Glutamatergic neuron (in vitro differentiated cells): ENCODE data around the gene PCBP4. TPM values are rescaled to one million over a fixed set of nuclear protein-coding genes. Genes with fewer than 3 reads are reported as not detected.
A peak's percentile ranks its signal among the peaks of the same experiment; 100 is the strongest.

Experiments used
- DNase-seq: peaks from one replicate; pipeline ENCODE4 v3.0.0; 2022
- H3K27ac Mint-ChIP-seq: one replicate; pipeline ENCODE4 v1.8.0; 2020; ENCODE audit warnings: mild to moderate bottlenecking, mixed read lengths, inconsistent platforms; ENCODE audit not compliant: unreplicated experiment
- H3K27me3 Mint-ChIP-seq: one replicate; pipeline ENCODE4 v1.8.0; 2020; ENCODE audit warnings: mild to moderate bottlenecking, moderate library complexity, mixed read lengths, inconsistent platforms; ENCODE audit not compliant: unreplicated experiment
- H3K36me3 Mint-ChIP-seq: one replicate; pipeline ENCODE4 v1.8.0; 2020; ENCODE audit warnings: mild to moderate bottlenecking, mixed read lengths, inconsistent platforms; ENCODE audit not compliant: unreplicated experiment
- H3K4me1 Mint-ChIP-seq: one replicate; pipeline ENCODE4 v1.8.0; 2020; ENCODE audit warnings: mild to moderate bottlenecking, low read depth, mixed read lengths, inconsistent platforms; ENCODE audit not compliant: unreplicated experiment
- H3K4me3 Mint-ChIP-seq: one replicate; pipeline ENCODE4 v1.8.0; 2020; ENCODE audit warnings: mild to moderate bottlenecking, mixed read lengths, inconsistent platforms; ENCODE audit not compliant: unreplicated experiment
- H3K9me3 Mint-ChIP-seq: one replicate; pipeline ENCODE4 v1.8.0; 2020; ENCODE audit warnings: mild to moderate bottlenecking, moderate library complexity, mixed read lengths, inconsistent platforms; ENCODE audit not compliant: unreplicated experiment
- CTCF ChIP-seq: fragments of 200-600 bp; sonication (generic); IDR thresholded peaks from one replicate; pipeline ENCODE4 v1.5.0; 2021; ENCODE audit not compliant: partially characterized antibody, unreplicated experiment
- total RNA-seq: library from RNA; stranded (reverse); fragmentation: NEBNext Ultra II Directional; extraction: Animal tissue kit (Norgen Biotek cat#: 25700); gene quantifications from one replicate; pipeline ENCODE4 v1.2.1, GENCODE V29; 2021; ENCODE audit not compliant: unreplicated experiment

Gene PCBP4
- total RNA-seq, 1 donor from 2014 or later = 1,577 TPM

- Mint-ChIP-seq H3K27ac (no peak overlapping the region), H3K4me1 (peaks cover 10% of the 10 kb centered on the region), H3K36me3 (no peaks in the 10 kb centered on the region), H3K9me3 (peaks cover 1% of the 10 kb centered on the region), H3K27me3 (peaks cover 6% of the 10 kb centered on the region), H3K4me3 (no peak overlapping the region)
- TF ChIP-seq CTCF = no peak
- DNase-seq = no peak
Measured at GRCh38 chr3:52005571-52005986, 38.3 kb upstream of the PCBP4 start.

- peaks cover 5% of the 10 kb centered on the region for H3K9me3 Mint-ChIP-seq
- H3K4me1 Mint-ChIP-seq = peaks cover 10% of the 10 kb centered on the region
- DNase-seq = no peak
- TF ChIP-seq CTCF = no peak
- H3K27ac Mint-ChIP-seq = no peak overlapping the region
- no peaks in the 10 kb centered on the region for H3K36me3 Mint-ChIP-seq
- no peak overlapping the region for H3K4me3 Mint-ChIP-seq
- H3K27me3 Mint-ChIP-seq = peaks cover 3% of the 10 kb centered on the region
Measured at GRCh38 chr3:52004906-52005395, 37.7 kb upstream of the PCBP4 start.

- no peak overlapping the region for H3K27ac Mint-ChIP-seq
- H3K9me3 Mint-ChIP-seq = peaks cover 5% of the 10 kb centered on the region
- H3K4me3 Mint-ChIP-seq = no peak overlapping the region
- peak; percentile 27 for TF ChIP-seq CTCF
- H3K36me3 Mint-ChIP-seq = no peaks in the 10 kb centered on the region
- peaks cover 3% of the 10 kb centered on the region for H3K27me3 Mint-ChIP-seq
- DNase-seq = peak; percentile 81
- peaks cover 10% of the 10 kb centered on the region for H3K4me1 Mint-ChIP-seq
Measured at GRCh38 chr3:52004163-52004787, 37.0 kb upstream of the PCBP4 start.

- Mint-ChIP-seq H3K4me1 (peaks cover 10% of the 10 kb centered on the region), H3K27ac (no peak overlapping the region), H3K36me3 (no peaks in the 10 kb centered on the region), H3K4me3 (no peak overlapping the region), H3K27me3 (peaks cover 3% of the 10 kb centered on the region), H3K9me3 (peaks cover 5% of the 10 kb centered on the region)
- no peak for DNase-seq
- TF ChIP-seq CTCF = no peak
Measured at GRCh38 chr3:52002748-52003147, 35.5 kb upstream of the PCBP4 start.

- H3K27ac Mint-ChIP-seq = no peak overlapping the region
- peaks cover 6% of the 10 kb centered on the region for H3K4me1 Mint-ChIP-seq
- peak; percentile 86 for DNase-seq
- H3K36me3 Mint-ChIP-seq = no peaks in the 10 kb centered on the region
- H3K9me3 Mint-ChIP-seq = peaks cover 6% of the 10 kb centered on the region
- peak; percentile 92 for TF ChIP-seq CTCF
- H3K27me3 Mint-ChIP-seq = peaks cover 9% of the 10 kb centered on the region
- H3K4me3 Mint-ChIP-seq = no peak overlapping the region
Measured at GRCh38 chr3:52001443-52001974, 34.3 kb upstream of the PCBP4 start.
